HEK293 (cell line): ENCODE measurements around the gene HSPB6.

Experiments used
- CTCF ChIA-PET: fragments of 350-600 bp; formaldehyde crosslinking; extraction: SDS; loops from one replicate; lab custom pipeline; 2021; ENCODE audit warnings: antibody characterized with exemption; lab: Yijun Ruan, JAX
- POLR2A ChIA-PET: fragments of 300-600 bp; formaldehyde crosslinking; extraction: SDS; loops from one replicate; lab custom pipeline; 2020; ENCODE audit warnings: antibody characterized with exemption, inconsistent platforms; lab: Yijun Ruan, JAX
- H3K27ac ChIP-seq: fragments of 200-500 bp; sonication (Bioruptor generic); 2 replicates; pipeline ENCODE4 v1.5.1; 2014; ENCODE audit warnings: low read depth, low read length, control low read depth, inconsistent platforms; ENCODE audit errors: extremely low read depth
- H3K36me3 ChIP-seq, 2 experiments: fragments of 200-500 bp in 1 of 2; sonication (Bioruptor generic) in 1 of 2; 1 replicate in 1 of 2; 2 replicates in 1 of 2; pipeline ENCODE4 v1.5.1; 2014 to 2017; ENCODE audit warnings: inconsistent platforms in 2 of 2, low read length in 2 of 2; ENCODE audit not compliant: control insufficient read depth in 2 of 2, insufficient read depth in 1 of 2
- H3K4me1 ChIP-seq: fragments of 200-500 bp; sonication (Bioruptor generic); 2 replicates; pipeline ENCODE4 v1.5.1; 2014; ENCODE audit warnings: mild to moderate bottlenecking, low read length, inconsistent platforms; ENCODE audit not compliant: control insufficient read depth, insufficient read depth
- H3K4me3 ChIP-seq: 2 replicates; pipeline ENCODE4 v1.5.1; 2011; ENCODE audit warnings: low read depth, mild to moderate bottlenecking, control low read depth, low read length, moderate library complexity
- H3K9me3 ChIP-seq: fragments of 200-500 bp; sonication (Bioruptor generic); 2 replicates; pipeline ENCODE4 v1.5.1; 2014; ENCODE audit warnings: low read depth, low read length, inconsistent platforms; ENCODE audit not compliant: control insufficient read depth, insufficient read depth
- BCL11B ChIP-seq: fragments of 450-650 bp; formaldehyde crosslinking; IDR thresholded peaks from 2 replicates; pipeline ENCODE4 v1.5.1; 2016; ENCODE audit warnings: low read depth, missing biosample characterization, missing genetic modification characterization
- ELK4 ChIP-seq: IDR thresholded peaks from 2 replicates; pipeline ENCODE4 v1.6.1; 2011; ENCODE audit warnings: mild to moderate bottlenecking, low read depth, low read length, borderline replicate concordance
- GLIS1 ChIP-seq: fragments of 450-650 bp; formaldehyde crosslinking; IDR thresholded peaks from 2 replicates; pipeline ENCODE4 v1.5.1; 2016; ENCODE audit warnings: missing biosample characterization, missing genetic modification characterization
- HIC1 ChIP-seq: fragments of 450-650 bp; formaldehyde crosslinking; IDR thresholded peaks from 2 replicates; pipeline ENCODE4 v1.5.1; 2016; ENCODE audit warnings: missing biosample characterization, missing genetic modification characterization
- ZNF266 ChIP-seq: fragments of 450-650 bp; formaldehyde crosslinking; IDR thresholded peaks from 2 replicates; pipeline ENCODE4 v1.5.1; 2016; ENCODE audit warnings: missing biosample characterization, missing genetic modification characterization, low read depth
- ZNF324 ChIP-seq: fragments of 450-650 bp; formaldehyde crosslinking; IDR thresholded peaks from 2 replicates; pipeline ENCODE4 v1.5.1; 2016; ENCODE audit warnings: missing biosample characterization, missing genetic modification characterization
- TF ChIP-seq, protein P1 (sequence below): fragments of 450-650 bp; formaldehyde crosslinking; IDR thresholded peaks from 2 replicates; pipeline ENCODE4 v1.5.1; 2016; ENCODE audit warnings: missing biosample characterization, missing genetic modification characterization
- TF ChIP-seq, protein P2 (sequence below): fragments of 450-650 bp; formaldehyde crosslinking; IDR thresholded peaks from 2 replicates; pipeline ENCODE4 v1.5.1; 2016; ENCODE audit warnings: missing biosample characterization, missing genetic modification characterization
- TF ChIP-seq, protein P3 (sequence below): fragments of 450-650 bp; formaldehyde crosslinking; IDR thresholded peaks from 2 replicates; pipeline ENCODE4 v1.5.1; 2016; ENCODE audit warnings: missing biosample characterization, missing genetic modification characterization

Gene HSPB6

GRCh38 chr19:35715355-35715809, 41.4 kb downstream of the HSPB6 start (continued):
- TF ChIP-seq HIC1 (tag by site-specific recombination) (0 out of 2 replicates have a peak, but pooled peaks have one; percentile 24), GLIS1 (tag by site-specific recombination) (0 out of 2 replicates have a peak, but pooled peaks have one; percentile 11)
- TF ChIP-seq, protein P1, sequence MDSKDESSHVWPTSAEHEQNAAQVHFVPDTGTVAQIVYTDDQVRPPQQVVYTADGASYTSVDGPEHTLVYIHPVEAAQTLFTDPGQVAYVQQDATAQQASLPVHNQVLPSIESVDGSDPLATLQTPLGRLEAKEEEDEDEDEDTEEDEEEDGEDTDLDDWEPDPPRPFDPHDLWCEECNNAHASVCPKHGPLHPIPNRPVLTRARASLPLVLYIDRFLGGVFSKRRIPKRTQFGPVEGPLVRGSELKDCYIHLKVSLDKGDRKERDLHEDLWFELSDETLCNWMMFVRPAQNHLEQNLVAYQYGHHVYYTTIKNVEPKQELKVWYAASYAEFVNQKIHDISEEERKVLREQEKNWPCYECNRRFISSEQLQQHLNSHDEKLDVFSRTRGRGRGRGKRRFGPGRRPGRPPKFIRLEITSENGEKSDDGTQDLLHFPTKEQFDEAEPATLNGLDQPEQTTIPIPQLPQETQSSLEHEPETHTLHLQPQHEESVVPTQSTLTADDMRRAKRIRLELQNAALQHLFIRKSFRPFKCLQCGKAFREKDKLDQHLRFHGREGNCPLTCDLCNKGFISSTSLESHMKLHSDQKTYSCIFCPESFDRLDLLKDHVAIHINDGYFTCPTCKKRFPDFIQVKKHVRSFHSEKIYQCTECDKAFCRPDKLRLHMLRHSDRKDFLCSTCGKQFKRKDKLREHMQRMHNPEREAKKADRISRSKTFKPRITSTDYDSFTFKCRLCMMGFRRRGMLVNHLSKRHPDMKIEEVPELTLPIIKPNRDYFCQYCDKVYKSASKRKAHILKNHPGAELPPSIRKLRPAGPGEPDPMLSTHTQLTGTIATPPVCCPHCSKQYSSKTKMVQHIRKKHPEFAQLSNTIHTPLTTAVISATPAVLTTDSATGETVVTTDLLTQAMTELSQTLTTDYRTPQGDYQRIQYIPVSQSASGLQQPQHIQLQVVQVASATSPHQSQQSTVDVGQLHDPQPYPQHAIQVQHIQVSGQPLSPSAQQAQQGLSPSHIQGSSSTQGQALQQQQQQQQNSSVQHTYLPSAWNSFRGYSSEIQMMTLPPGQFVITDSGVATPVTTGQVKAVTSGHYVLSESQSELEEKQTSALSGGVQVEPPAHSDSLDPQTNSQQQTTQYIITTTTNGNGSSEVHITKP (tag by site-specific recombination): peak; percentile 74

GRCh38 chr19:35714601-35715354, 42.1 kb downstream of the HSPB6 start:
- CTCF ChIA-PET: interaction anchor here (0.6 to 6.0 kb wide), 11 partner anchors 11 to 361 kb away, joined by 3 to 119 read pairs (median 4); partner anchors contain the start of genes LIN37 and ZBTB32
- no peak for TF ChIP-seq ZNF266 (tag by site-specific recombination)
- no peak; the same call in 1 of the 2 replicates for TF ChIP-seq BCL11B (tag by site-specific recombination)
- TF ChIP-seq, protein P2, sequence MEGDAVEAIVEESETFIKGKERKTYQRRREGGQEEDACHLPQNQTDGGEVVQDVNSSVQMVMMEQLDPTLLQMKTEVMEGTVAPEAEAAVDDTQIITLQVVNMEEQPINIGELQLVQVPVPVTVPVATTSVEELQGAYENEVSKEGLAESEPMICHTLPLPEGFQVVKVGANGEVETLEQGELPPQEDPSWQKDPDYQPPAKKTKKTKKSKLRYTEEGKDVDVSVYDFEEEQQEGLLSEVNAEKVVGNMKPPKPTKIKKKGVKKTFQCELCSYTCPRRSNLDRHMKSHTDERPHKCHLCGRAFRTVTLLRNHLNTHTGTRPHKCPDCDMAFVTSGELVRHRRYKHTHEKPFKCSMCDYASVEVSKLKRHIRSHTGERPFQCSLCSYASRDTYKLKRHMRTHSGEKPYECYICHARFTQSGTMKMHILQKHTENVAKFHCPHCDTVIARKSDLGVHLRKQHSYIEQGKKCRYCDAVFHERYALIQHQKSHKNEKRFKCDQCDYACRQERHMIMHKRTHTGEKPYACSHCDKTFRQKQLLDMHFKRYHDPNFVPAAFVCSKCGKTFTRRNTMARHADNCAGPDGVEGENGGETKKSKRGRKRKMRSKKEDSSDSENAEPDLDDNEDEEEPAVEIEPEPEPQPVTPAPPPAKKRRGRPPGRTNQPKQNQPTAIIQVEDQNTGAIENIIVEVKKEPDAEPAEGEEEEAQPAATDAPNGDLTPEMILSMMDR (tag by site-specific recombination): peak; percentile 33; the same call in 1 of the 2 replicates
- no peak for TF ChIP-seq ELK4
- no peak for TF ChIP-seq ZNF324 (tag by site-specific recombination)
- TF ChIP-seq, protein P3, sequence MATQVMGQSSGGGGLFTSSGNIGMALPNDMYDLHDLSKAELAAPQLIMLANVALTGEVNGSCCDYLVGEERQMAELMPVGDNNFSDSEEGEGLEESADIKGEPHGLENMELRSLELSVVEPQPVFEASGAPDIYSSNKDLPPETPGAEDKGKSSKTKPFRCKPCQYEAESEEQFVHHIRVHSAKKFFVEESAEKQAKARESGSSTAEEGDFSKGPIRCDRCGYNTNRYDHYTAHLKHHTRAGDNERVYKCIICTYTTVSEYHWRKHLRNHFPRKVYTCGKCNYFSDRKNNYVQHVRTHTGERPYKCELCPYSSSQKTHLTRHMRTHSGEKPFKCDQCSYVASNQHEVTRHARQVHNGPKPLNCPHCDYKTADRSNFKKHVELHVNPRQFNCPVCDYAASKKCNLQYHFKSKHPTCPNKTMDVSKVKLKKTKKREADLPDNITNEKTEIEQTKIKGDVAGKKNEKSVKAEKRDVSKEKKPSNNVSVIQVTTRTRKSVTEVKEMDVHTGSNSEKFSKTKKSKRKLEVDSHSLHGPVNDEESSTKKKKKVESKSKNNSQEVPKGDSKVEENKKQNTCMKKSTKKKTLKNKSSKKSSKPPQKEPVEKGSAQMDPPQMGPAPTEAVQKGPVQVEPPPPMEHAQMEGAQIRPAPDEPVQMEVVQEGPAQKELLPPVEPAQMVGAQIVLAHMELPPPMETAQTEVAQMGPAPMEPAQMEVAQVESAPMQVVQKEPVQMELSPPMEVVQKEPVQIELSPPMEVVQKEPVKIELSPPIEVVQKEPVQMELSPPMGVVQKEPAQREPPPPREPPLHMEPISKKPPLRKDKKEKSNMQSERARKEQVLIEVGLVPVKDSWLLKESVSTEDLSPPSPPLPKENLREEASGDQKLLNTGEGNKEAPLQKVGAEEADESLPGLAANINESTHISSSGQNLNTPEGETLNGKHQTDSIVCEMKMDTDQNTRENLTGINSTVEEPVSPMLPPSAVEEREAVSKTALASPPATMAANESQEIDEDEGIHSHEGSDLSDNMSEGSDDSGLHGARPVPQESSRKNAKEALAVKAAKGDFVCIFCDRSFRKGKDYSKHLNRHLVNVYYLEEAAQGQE (tag by site-specific recombination): no peak
- H3K4me1 ChIP-seq: peaks cover 23% of the 10 kb centered on the region
- POLR2A ChIA-PET: interaction anchor here (1.1 to 2.2 kb wide), 4 partner anchors 13 to 155 kb away, joined by 4 to 6 read pairs (median 5); partner anchors contain the start of gene LIN37
- no peak overlapping the region; the same call in 1 of the 2 replicates for H3K27ac ChIP-seq
- H3K9me3 ChIP-seq: no peaks in the 10 kb centered on the region
- no peak overlapping the region for H3K4me3 ChIP-seq
- H3K36me3 ChIP-seq: peaks cover 4 to 6% of the 10 kb centered on the region in 2 experiments; a peak in 2 of 3 replicates
